HuH-7.5 (cell line): ENCODE measurements around the gene ANTXRL.
"Not testable (repeated sequence)": the region's sequence is repeated elsewhere in the genome, so short reads cannot be mapped to it uniquely, and the experiment has no call there.

Experiments
- DNase-seq: peaks from one replicate; pipeline ENCODE4 v3.0.0; 2011; ENCODE audit warnings: low spot score

The ANTXRL gene

GRCh38 chr10:46254467-46254866 lies 32.3 kb upstream of the ANTXRL start:
- DNase-seq: no peak

- not testable (repeated sequence) for DNase-seq
These were observed 31.6 kb upstream of the ANTXRL start for GRCh38 chr10:46255210-46255609.

- peak; percentile 76 for DNase-seq
These were observed 30.7 kb upstream of the ANTXRL start for GRCh38 chr10:46255801-46256747.

- DNase-seq: no peak
These were observed 29.7 kb upstream of the ANTXRL start for GRCh38 chr10:46257099-46257498.

GRCh38 chr10:46262906-46263560 lies 23.8 kb upstream of the ANTXRL start:
- DNase-seq: not testable (repeated sequence)

- no peak for DNase-seq
These were observed 22.9 kb upstream of the ANTXRL start for GRCh38 chr10:46263831-46264268.

GRCh38 chr10:46264336-46264735 lies 22.5 kb upstream of the ANTXRL start:
- no peak for DNase-seq

GRCh38 chr10:46264737-46265368 lies 21.9 kb upstream of the ANTXRL start:
- DNase-seq: no peak

- not testable (repeated sequence) for DNase-seq
These were observed 21.1 kb upstream of the ANTXRL start for GRCh38 chr10:46265566-46266305.

- no peak for DNase-seq
These were observed 20.4 kb upstream of the ANTXRL start for GRCh38 chr10:46266306-46266985.

- no peak for DNase-seq
These were observed 19.4 kb upstream of the ANTXRL start for GRCh38 chr10:46267132-46267985.

GRCh38 chr10:46268076-46268881 lies 18.5 kb upstream of the ANTXRL start:
- no peak for DNase-seq

GRCh38 chr10:46269554-46270053 lies 17.2 kb upstream of the ANTXRL start:
- not testable (repeated sequence) for DNase-seq

- DNase-seq: no peak
These were observed 16.5 kb upstream of the ANTXRL start for GRCh38 chr10:46270086-46270811.

- not testable (repeated sequence) for DNase-seq
These were observed 15.8 kb upstream of the ANTXRL start for GRCh38 chr10:46270963-46271530.

- not testable (repeated sequence) for DNase-seq
These were observed 14.8 kb upstream of the ANTXRL start for GRCh38 chr10:46271795-46272499.

- DNase-seq: no peak
These were observed 13.9 kb upstream of the ANTXRL start for GRCh38 chr10:46272863-46273415.
